Activated naive CD4-positive, alpha-beta T cell (primary cell): ENCODE results near the gene ZNF841.
A peak's percentile ranks its signal among the peaks of the same experiment; 100 is the strongest.
"Not testable (repeated sequence)": the region's sequence is repeated elsewhere in the genome, so short reads cannot be mapped to it uniquely, and the experiment has no call there.

ENCODE experiments used
- DNase-seq, 4 experiments: peaks; one replicate each; lab custom pipeline; 2025; lab: John Stamatoyannopoulos, UW

Gene ZNF841

GRCh38 chr19:52095172-52096014, at the start of gene ZNF841:
Gene ZNF841 (minus strand): TSS chr19:52095765. CDS start chr19:52084801, 10,964 bp downstream.
- DNase-seq = peak; percentile 61 to 79 (median 64)

GRCh38 chr19:52142001-52142595, 46.5 kb upstream of the ZNF841 start:
- no peak for DNase-seq

DNA sequence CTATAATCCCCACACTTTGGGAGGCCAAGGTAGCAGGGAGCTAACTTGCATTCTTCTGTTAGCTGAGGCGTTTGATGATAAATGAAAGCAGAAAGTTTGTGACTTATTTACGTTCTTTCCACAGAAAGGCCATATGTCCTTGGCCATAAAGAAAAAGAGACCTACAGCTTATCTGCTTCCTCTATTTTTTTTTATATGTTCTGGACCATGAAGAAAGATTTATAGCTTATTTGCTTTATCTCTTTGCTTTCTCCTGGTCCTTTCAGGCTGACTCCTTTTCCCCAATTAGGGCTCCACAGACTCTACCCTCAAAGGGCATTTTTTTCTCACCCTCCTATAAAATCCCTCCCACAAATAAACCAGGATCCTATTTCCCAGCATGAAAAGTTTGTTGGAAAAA, 45.6 kb upstream of the ZNF841 start:
- no peak for DNase-seq

DNA sequence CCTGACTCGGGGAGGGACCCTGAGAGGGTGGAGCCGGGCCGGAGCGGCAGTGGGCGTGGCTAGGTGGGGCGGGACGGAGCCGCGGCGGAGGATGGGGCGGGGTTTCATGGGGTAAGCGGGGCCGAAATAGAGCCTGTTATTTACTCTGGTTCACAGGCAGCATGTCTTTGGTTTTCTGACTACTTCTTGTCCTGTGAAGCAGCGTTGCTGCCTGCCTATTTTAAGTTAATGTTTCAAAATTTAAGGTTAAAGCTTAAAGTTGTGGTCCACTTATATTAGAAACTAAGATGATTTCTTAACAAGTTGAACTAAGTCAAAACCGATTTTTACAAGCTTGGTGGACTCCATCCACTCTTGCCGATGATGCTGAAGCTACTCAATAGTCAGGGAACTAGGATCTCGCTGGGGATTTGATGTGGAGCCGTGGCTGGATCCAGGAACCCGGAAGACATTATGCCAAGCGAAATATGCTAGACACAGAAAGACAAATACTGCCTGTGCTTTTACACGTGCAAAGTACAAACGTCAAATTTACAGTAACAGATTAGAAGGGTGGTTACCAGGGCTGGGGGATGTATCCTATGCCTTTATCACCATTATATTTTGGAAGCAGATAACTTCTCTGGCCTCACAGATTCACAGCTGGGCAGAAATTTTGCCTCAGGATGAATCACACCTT, 44.6 kb upstream of the ZNF841 start:
- peak in 3 of 4 experiments; percentile 86 to 96 (median 96) for DNase-seq

GRCh38 chr19:52139252-52140031, 43.9 kb upstream of the ZNF841 start, which contains the start of gene ZNF616:
Gene ZNF616 (minus strand): TSS chr19:52139938. CDS start chr19:52130512, 9,426 bp downstream.
- peak; percentile 8 to 97 (median 60) for DNase-seq

GRCh38 chr19:52138983-52139251, 43.4 kb upstream of the ZNF841 start:
- DNase-seq = no peak

- DNase-seq = no peak
Observed at GRCh38 chr19:52138278-52138982, 42.9 kb upstream of the ZNF841 start.

DNA sequence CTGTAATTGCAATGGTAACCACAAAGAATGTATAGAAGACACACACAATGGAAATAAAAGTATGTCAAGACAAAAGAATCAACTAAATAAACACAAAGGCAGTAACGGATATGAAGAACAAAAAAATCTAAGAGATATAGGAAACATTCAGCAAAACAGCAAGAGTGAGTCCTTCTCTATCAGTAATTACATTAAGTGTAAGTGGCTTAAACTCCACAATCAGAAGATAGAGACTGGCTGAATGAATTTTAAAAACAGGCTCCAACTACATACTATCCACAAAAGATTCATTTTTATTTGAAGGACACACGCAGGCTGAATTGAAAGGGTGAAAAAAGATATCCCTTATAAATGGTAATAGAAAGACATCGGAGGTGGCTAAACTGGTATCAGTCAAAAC, 24.7 kb upstream of the ZNF841 start:
- DNase-seq = no peak

DNA sequence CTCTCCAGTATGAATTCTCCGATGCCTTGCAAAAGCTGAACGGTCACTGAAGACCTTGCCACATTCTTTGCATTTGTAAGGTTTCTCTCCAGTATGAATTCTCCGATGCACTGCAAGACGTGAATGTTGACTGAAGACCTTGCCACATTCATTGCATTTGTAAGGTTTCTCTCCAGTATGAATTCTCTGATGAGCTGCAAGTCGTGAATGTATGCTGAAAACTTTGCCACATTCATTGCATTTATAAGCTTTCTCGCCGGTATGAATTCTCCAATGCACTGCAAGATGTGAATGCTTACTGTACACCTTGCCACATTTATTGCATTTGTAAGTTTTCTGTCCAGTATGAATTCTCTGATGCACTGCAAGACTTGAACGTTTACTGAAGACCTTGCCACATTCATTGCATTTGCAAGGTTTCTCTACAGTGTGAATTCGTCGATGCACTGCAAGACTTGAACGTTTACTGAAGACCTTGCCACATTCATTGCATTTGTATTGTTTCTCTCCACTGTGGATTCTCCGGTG, 20.0 kb upstream of the ZNF841 start:
- DNase-seq = no peak

DNA sequence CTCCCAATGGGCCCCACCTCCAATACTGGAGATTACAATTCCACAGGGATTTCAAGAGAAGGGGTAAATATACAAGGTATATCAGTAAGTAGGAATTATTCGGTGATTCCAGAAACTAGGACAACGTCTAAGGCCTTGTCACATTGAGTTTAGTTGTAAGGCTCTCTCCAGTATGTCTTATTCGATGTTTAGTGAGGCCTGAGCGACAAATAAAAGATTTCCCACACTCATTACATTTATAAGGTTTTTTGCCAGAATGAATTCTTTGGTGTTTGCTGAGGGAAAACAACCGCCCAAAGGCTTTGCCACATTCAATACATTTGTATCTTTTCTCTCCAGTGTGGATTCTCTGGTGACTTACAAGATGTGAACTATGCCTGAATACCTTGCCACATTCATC, 19.1 kb upstream of the ZNF841 start:
- no peak for DNase-seq

- no peak for DNase-seq
Observed at GRCh38 chr19:52112624-52113023, 17.1 kb upstream of the ZNF841 start.

DNA sequence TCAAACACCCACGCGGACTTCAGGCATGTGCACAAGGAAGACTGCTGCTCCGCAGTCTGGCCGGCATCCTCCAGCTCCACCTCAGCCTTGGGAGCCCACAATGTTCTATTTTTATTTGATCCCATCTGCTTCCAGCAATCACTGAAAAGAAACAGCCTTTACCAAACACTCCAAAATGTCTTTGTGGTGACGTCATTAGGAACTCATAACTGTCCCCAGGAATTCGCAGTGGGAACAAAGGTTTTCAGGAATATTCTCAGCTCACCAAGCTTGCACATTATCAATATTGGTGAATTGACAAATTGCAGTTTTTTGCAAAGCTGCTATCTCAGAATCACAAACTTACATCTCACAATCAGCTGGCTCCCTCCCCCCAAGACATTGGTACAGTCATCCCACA, 15.2 kb upstream of the ZNF841 start:
- DNase-seq = no peak

DNA sequence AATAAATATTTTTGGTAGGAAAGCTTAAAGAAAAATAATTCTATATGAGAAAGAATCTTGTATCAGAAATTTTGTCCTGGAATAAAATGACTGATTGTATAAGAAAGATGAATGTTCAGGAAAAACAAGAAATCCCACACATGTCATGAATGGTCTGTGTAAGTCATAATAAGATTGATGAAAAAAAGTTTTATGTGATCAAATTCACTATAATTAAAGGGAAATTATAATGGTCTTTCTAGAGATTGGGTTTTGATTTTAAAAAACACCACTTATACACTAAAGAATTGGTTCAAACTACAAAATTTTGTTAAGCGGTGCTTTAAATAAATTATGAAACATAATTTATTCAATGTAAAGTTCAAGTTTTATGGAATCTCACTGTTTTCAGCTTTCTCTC, 7.2 kb upstream of the ZNF841 start:
- DNase-seq = no peak

DNA sequence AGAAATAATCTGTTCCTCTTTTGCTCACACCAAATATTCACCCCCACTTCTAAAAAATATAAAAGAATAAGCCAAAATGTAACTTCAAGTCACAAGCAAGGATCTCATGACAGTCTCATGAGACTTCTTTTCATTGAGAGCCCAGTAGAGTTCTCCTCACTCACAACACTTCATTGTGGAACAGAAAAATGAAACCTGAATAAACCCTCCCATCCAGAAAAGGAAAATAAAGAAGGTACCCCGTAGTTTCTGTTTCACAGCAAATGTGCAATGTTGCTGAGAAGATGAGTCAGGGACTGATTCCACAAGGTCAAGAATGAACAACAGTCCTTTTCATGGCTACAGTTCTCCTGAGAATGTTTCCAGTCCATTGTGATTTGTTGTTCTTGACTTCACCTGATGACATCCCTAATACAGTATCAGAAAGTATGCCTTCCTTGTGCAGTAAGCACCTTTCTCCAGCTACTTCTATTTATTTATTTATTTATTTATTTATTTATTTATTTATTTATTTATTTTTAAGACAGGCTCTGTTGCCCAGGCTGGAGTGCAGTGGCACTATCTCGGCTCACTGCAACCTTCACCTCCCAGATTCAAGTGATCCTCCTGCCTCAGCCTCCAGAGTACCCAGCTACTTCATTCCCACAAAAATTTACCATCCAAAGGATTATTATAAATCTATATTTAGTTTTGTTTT, 6.4 kb upstream of the ZNF841 start:
- no peak for DNase-seq

- DNase-seq = no peak
Observed at GRCh38 chr19:52099497-52100138, 4.1 kb upstream of the ZNF841 start.

- DNase-seq = not testable (repeated sequence)
Observed at GRCh38 chr19:52096416-52096815, 851 bp upstream of the ZNF841 start.

DNA sequence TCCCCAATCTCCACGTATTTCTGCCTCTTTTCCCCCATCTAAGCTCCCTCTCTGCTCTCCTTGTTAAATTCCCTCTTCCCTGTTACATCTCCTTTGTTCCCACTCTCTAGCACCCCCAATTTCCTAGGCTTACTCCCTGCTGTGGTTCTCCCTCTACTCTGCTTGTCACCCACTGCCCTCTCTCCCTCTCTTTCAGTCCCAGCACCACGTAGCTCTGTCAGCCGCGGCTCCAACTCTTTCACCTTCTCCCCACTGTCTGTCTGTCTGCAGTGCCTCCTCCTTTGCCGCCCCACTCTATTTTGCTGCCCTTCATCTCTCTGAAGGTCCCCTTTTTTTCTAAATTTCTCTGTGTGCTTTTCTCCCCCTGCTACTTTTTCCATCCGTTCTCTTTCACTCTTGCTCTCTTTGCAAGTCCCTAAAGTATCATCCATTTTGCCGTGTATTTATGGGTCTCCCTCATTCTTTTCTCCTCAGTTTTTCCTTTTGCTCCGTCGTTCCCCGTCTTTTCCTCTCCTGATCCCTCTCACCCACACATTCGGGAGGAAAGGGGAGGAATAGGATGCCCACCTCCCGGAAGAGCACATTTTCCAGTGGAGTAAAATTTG, 937 bp downstream of the ZNF841 start:
- no peak for DNase-seq

DNA sequence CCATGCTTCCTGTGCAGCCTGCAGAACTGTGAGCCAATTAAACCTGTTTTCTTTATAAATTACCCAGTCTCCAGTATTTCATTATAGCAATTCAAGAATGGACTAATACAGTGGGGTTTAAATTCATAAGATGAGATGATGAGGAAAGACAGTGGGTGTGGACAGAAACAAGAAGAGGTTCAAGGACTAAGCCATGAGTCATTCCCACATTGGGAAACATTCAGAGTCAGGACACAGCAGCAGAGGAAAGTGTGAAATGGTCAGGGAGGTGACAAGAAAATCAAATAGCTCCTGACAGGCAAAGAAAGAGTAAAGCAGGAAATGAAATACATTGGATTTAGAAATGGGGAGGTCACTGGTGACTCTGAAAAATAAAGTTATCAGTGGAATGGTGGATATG, 9.1 kb downstream of the ZNF841 start:
- no peak for DNase-seq

- no peak for DNase-seq
Observed at GRCh38 chr19:52070496-52070895, 25.1 kb downstream of the ZNF841 start.

DNA sequence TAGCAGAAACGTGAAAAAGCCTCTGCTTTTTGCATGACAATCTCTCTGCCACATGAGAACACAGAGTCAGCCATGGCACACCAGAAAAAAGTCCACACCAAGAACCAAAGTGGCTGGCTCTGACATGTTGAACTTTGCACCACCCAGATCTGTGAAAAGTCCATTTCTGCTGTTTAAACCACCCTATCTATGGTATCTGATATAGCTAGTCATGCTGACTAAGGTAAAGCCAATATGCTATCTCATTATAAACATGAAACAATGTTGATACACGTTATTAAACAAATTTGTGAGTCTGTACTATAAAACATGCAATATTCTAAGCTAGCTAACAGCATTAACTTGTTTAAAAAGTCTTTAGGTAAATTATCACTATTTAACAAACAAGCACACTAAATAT, 25.9 kb downstream of the ZNF841 start:
- no peak for DNase-seq
